Epithelial cell of esophagus (primary cell): Measurements from ENCODE around the gene COQ8B.

Experiments
- DNase-seq: peaks from one replicate; pipeline ENCODE4 v3.0.0; 2010; ENCODE audit warnings: low read depth
- H3K4me3 ChIP-seq: 2 replicates; pipeline ENCODE4 v1.5.1; 2011; ENCODE audit warnings: mild to moderate bottlenecking, low read length, control low read depth
- CTCF ChIP-seq: IDR thresholded peaks from 2 replicates; pipeline ENCODE4 v1.5.1; 2011; ENCODE audit warnings: low read depth, mild to moderate bottlenecking, low read length, control low read depth, inconsistent platforms; ENCODE audit not compliant: insufficient read depth; ENCODE audit errors: missing control alignments

COQ8B gene

GRCh38 chr19:40690693-40691420 is 25.8 kb downstream of the COQ8B start:
- DNase-seq = peak; percentile 94

GRCh38 chr19:40690050-40690692 is 26.5 kb downstream of the COQ8B start, which contains the start of gene NUMBL:
Gene NUMBL (minus strand): TSS chr19:40690651. CDS start chr19:40690483, 168 bp downstream.
- peak within 1 kb of the TSS; percentile 58 for H3K4me3 ChIP-seq
- no peak for DNase-seq
- no peak for TF ChIP-seq CTCF

More at GRCh38 chr19:40690693-40691420, 25.8 kb downstream of the COQ8B start:
- H3K4me3 ChIP-seq = peak overlapping the region; percentile 58
- TF ChIP-seq CTCF = no peak

- peak; percentile 25 for DNase-seq
Observed at GRCh38 chr19:40689339-40690049, 27.2 kb downstream of the COQ8B start.

GRCh38 chr19:40688987-40689338 is 27.7 kb downstream of the COQ8B start:
- no peak for DNase-seq
- peak overlapping the region; percentile 58 for H3K4me3 ChIP-seq
- no peak for TF ChIP-seq CTCF

More at GRCh38 chr19:40689339-40690049, 27.2 kb downstream of the COQ8B start:
- TF ChIP-seq CTCF = no peak
- H3K4me3 ChIP-seq = peak overlapping the region; percentile 58

- no peak for TF ChIP-seq CTCF
- no peak overlapping the region for H3K4me3 ChIP-seq
- no peak for DNase-seq
Observed at GRCh38 chr19:40688309-40688708, 28.4 kb downstream of the COQ8B start.

GRCh38 chr19:40687525-40688016 is 29.1 kb downstream of the COQ8B start:
- peak; percentile 55 for DNase-seq
- no peak overlapping the region for H3K4me3 ChIP-seq
- TF ChIP-seq CTCF = no peak
